Stimulated activated effector memory CD8-positive, alpha-beta T cell treated with anti-CD3 and anti-CD28 coated beads, Interleukin-12 subunit alpha, Interleukin-12 subunit beta, amount 100 ng/mL, for 72 hours (primary cell): ENCODE data around the gene INSIG1.

Experiments
- ATAC-seq: fragments of 150-1000 bp; cut with Tn5 transposase; 2 replicates; pipeline ENCODE4 v1.10.0; 2021
- DNase-seq, 2 donors: peaks; one replicate each; pipeline ENCODE4 v3.0.0; 2021 to 2022; ENCODE audit warnings: low spot score in 2 of 2
- H3K27ac Mint-ChIP-seq: one replicate; pipeline ENCODE4 v1.8.0; 2022; ENCODE audit warnings: mild to moderate bottlenecking, mixed read lengths
- H3K36me3 Mint-ChIP-seq: one replicate; pipeline ENCODE4 v1.8.0; 2022; ENCODE audit warnings: mild to moderate bottlenecking, mixed read lengths
- H3K4me1 Mint-ChIP-seq: one replicate; pipeline ENCODE4 v1.8.0; 2022; ENCODE audit warnings: mixed read lengths
- H3K4me3 Mint-ChIP-seq: one replicate; pipeline ENCODE4 v1.8.0; 2022; ENCODE audit warnings: mild to moderate bottlenecking, mixed read lengths
- H3K9me3 Mint-ChIP-seq: one replicate; pipeline ENCODE4 v1.8.0; 2022; ENCODE audit warnings: mixed read lengths

The INSIG1 gene

DNA sequence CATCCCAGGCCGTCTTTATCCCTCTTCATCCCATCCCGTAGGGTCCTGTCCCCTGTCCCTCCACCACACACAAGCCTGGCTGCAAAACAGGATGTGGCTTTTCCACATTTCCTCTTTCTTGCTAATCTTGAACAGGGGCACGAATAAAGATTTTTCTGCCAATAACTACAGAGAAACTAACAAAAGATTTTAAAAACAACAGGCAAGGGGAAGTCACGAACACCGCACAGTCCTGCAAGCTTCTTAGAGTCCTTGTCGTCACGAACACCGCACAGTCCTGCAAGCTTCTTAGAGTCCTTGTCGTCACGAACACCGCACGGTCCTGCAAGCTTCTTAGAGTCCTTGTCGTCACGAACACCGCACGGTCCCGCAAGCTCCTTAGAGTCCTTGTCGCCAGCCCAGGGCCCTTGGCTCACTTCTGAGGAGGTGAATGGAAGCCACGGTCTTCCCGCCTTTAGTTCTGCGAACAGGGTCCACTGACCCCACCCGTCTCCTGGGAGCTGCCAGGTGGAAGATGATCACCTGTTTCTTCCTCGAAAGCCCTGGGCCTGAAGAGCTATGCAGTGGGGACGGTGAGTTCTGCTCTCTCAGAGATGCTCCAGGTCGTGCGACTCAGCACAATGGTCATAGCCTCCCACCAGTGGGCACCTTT, 10.3 kb upstream of the INSIG1 start:
- Mint-ChIP-seq H3K27ac (peak overlapping the region; percentile 40), H3K4me1 (peaks cover 71% of the 10 kb centered on the region), H3K4me3 (peak overlapping the region; percentile 19), H3K36me3 (no peaks in the 10 kb centered on the region), H3K9me3 (no peaks in the 10 kb centered on the region)
- ATAC-seq (no peak), DNase-seq (no peak)

- Mint-ChIP-seq H3K27ac (no peak overlapping the region), H3K4me3 (no peak overlapping the region), H3K4me1 (peaks cover 71% of the 10 kb centered on the region), H3K9me3 (no peaks in the 10 kb centered on the region), H3K36me3 (no peaks in the 10 kb centered on the region)
- no peak for ATAC-seq
- DNase-seq: no peak
These were observed 9.6 kb upstream of the INSIG1 start for GRCh38 chr7:155288055-155288454.

DNA sequence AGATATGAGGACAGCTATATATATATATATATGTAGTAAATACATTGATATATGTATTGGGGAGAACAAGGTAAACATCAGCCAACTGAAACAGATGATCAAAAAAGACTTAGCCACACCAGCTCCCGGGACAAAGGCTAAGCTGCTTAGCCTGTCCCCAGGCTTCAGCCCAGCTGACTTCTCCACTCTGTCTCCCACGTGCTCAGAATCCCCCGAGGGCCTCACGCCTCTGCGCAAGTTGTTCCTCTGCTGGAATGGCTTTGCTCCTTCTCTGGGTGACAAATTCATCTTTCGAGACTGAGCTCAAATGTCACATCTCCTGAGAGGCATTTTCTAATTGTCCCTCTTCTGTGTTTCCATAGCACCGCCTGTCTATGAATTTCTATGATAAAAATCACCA, 8.6 kb upstream of the INSIG1 start:
- H3K27ac Mint-ChIP-seq: no peak overlapping the region
- ATAC-seq (no peak), DNase-seq (no peak)
- no peaks in the 10 kb centered on the region for H3K9me3 Mint-ChIP-seq
- peaks cover 62% of the 10 kb centered on the region for H3K4me1 Mint-ChIP-seq
- H3K36me3 Mint-ChIP-seq: no peaks in the 10 kb centered on the region
- no peak overlapping the region for H3K4me3 Mint-ChIP-seq

DNA sequence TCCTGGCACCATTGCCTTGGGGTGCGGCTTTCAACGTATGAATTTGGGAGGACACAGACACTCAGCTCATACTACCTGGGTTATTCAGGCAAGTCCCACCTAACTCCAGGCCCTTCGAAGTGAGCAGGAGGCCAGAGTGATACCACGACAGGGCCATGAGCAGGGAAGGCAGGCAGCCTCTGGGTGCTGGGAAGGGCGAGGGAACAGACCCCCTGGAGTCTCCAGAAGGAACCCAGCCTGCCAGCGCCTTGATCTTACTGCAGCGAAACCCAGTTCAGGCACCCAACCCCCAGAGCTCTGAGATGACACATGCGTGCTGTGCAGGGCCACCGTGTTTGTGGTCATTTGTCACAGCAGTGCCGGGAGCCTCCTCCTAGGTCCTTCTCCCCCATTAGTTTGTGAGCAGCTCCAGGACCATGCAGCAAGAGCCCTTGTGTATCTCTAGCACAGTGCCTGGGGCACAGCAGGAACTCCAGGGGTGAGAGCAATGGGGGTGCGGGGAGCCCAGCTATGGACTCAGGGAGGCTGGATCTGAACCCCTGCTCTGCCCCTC, 7.7 kb upstream of the INSIG1 start:
- ATAC-seq (peak; percentile 6), DNase-seq (no peak)
- H3K27ac Mint-ChIP-seq: no peak overlapping the region
- H3K36me3 Mint-ChIP-seq: no peaks in the 10 kb centered on the region
- no peaks in the 10 kb centered on the region for H3K9me3 Mint-ChIP-seq
- H3K4me1 Mint-ChIP-seq: peaks cover 53% of the 10 kb centered on the region
- no peak overlapping the region for H3K4me3 Mint-ChIP-seq

GRCh38 chr7:155291045-155291530, 6.6 kb upstream of the INSIG1 start:
- H3K4me3 Mint-ChIP-seq: peak overlapping the region; percentile 28
- ATAC-seq (peak; percentile 85), DNase-seq (no peak)
- H3K4me1 Mint-ChIP-seq: peaks cover 52% of the 10 kb centered on the region
- H3K9me3 Mint-ChIP-seq: no peaks in the 10 kb centered on the region
- peak overlapping the region; percentile 43 for H3K27ac Mint-ChIP-seq
- H3K36me3 Mint-ChIP-seq: peaks cover under 1% of the 10 kb centered on the region

- ATAC-seq (no peak), DNase-seq (no peak)
- H3K9me3 Mint-ChIP-seq: no peaks in the 10 kb centered on the region
- H3K4me1 Mint-ChIP-seq: peaks cover 52% of the 10 kb centered on the region
- no peak overlapping the region for H3K4me3 Mint-ChIP-seq
- peaks cover 7% of the 10 kb centered on the region for H3K36me3 Mint-ChIP-seq
- peak overlapping the region; percentile 43 for H3K27ac Mint-ChIP-seq
These were observed 5.9 kb upstream of the INSIG1 start for GRCh38 chr7:155291729-155292128.

GRCh38 chr7:155292680-155293226, 4.9 kb upstream of the INSIG1 start:
- ATAC-seq: no peak
- Mint-ChIP-seq H3K27ac (no peak overlapping the region), H3K4me3 (no peak overlapping the region), H3K36me3 (peaks cover 13% of the 10 kb centered on the region), H3K9me3 (no peaks in the 10 kb centered on the region), H3K4me1 (peaks cover 45% of the 10 kb centered on the region)
- DNase-seq: no peak

- peaks cover 24% of the 10 kb centered on the region for H3K36me3 Mint-ChIP-seq
- H3K9me3 Mint-ChIP-seq: no peaks in the 10 kb centered on the region
- DNase-seq (no peak), ATAC-seq (no peak)
- H3K4me1 Mint-ChIP-seq: peaks cover 50% of the 10 kb centered on the region
- no peak overlapping the region for H3K27ac Mint-ChIP-seq
- H3K4me3 Mint-ChIP-seq: no peak overlapping the region
These were observed 3.8 kb upstream of the INSIG1 start for GRCh38 chr7:155293721-155294510.

DNA sequence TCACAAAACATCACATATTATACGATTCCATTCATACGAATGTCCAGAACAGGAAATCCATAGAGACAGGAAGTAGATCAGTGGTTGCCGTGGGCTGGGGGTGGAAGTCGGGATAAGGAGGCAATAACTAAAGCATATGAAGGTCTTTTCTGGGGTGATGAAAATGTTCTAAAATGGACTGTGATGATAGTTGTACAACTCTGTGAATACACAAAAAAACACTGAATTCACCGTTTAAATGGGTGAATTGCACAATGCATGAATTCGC, 3.2 kb upstream of the INSIG1 start:
- no peaks in the 10 kb centered on the region for H3K9me3 Mint-ChIP-seq
- peaks cover 30% of the 10 kb centered on the region for H3K36me3 Mint-ChIP-seq
- H3K27ac Mint-ChIP-seq: no peak overlapping the region
- no peak for ATAC-seq
- DNase-seq: no peak
- peaks cover 51% of the 10 kb centered on the region for H3K4me1 Mint-ChIP-seq
- no peak overlapping the region for H3K4me3 Mint-ChIP-seq

DNA sequence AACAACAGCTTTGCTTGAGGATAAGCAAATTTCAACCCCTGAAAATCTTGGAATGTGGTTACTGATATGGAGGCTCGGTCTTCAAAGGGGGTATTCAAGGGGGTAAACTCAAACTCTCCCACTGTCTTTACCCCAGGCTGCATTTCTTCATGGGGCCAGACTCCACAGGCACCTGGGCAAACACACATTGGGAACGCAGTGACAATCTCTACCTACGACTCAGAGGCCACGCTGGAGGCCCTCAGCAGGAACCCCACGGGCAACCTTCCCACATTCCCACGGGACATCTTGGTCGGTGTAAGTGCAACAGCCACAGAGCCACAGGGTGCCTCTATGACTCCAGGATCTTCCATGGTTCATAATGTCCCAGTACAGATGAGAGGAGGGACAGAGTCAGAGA, 2.2 kb upstream of the INSIG1 start:
- no peak for ATAC-seq

GRCh38 chr7:155296006-155296787, 1.5 kb upstream of the INSIG1 start:
- Mint-ChIP-seq H3K4me3 (peak overlapping the region; percentile 81), H3K4me1 (peaks cover 59% of the 10 kb centered on the region), H3K27ac (peak overlapping the region; percentile 88), H3K36me3 (peaks cover 47% of the 10 kb centered on the region), H3K9me3 (no peaks in the 10 kb centered on the region)
- ATAC-seq (no peak), DNase-seq (no peak)

More for the DNA sequence above, 2.2 kb upstream of the INSIG1 start:
- DNase-seq: no peak
- Mint-ChIP-seq H3K36me3 (peaks cover 40% of the 10 kb centered on the region), H3K4me3 (peak overlapping the region; percentile 81), H3K27ac (no peak overlapping the region), H3K4me1 (peaks cover 59% of the 10 kb centered on the region), H3K9me3 (no peaks in the 10 kb centered on the region)

GRCh38 chr7:155296788-155297516, 726 bp upstream of the INSIG1 start:
- peak overlapping the region; percentile 88 for H3K27ac Mint-ChIP-seq
- peak overlapping the region; percentile 81 for H3K4me3 Mint-ChIP-seq
- H3K9me3 Mint-ChIP-seq: no peaks in the 10 kb centered on the region
- H3K4me1 Mint-ChIP-seq: peaks cover 55% of the 10 kb centered on the region
- H3K36me3 Mint-ChIP-seq: peaks cover 55% of the 10 kb centered on the region
- peak; percentile 78 for ATAC-seq
- DNase-seq: peak; percentile 66 to 89

GRCh38 chr7:155298288-155298833, 683 bp downstream of the INSIG1 start:
- Mint-ChIP-seq H3K4me3 (peak overlapping the region; percentile 92), H3K27ac (peak overlapping the region; percentile 95), H3K36me3 (peaks cover 69% of the 10 kb centered on the region), H3K4me1 (peaks cover 42% of the 10 kb centered on the region), H3K9me3 (no peaks in the 10 kb centered on the region)
- peak in 1 of 2 donors; percentile 74 for DNase-seq
- ATAC-seq: no peak

GRCh38 chr7:155298834-155299534, 1.3 kb downstream of the INSIG1 start:
- DNase-seq: peak; percentile 81 to 95
- H3K4me1 Mint-ChIP-seq: peaks cover 42% of the 10 kb centered on the region
- H3K27ac Mint-ChIP-seq: peak overlapping the region; percentile 95
- H3K9me3 Mint-ChIP-seq: no peaks in the 10 kb centered on the region
- peak; percentile 81 for ATAC-seq
- peak overlapping the region; percentile 92 for H3K4me3 Mint-ChIP-seq
- H3K36me3 Mint-ChIP-seq: peaks cover 75% of the 10 kb centered on the region
